Measurements from ENCODE around the gene FEZF1. TPM values are rescaled to one million over a fixed set of nuclear protein-coding genes. Genes with fewer than 3 reads are reported as not detected.

The FEZF1 gene
- total RNA-seq = not detected

DNA sequence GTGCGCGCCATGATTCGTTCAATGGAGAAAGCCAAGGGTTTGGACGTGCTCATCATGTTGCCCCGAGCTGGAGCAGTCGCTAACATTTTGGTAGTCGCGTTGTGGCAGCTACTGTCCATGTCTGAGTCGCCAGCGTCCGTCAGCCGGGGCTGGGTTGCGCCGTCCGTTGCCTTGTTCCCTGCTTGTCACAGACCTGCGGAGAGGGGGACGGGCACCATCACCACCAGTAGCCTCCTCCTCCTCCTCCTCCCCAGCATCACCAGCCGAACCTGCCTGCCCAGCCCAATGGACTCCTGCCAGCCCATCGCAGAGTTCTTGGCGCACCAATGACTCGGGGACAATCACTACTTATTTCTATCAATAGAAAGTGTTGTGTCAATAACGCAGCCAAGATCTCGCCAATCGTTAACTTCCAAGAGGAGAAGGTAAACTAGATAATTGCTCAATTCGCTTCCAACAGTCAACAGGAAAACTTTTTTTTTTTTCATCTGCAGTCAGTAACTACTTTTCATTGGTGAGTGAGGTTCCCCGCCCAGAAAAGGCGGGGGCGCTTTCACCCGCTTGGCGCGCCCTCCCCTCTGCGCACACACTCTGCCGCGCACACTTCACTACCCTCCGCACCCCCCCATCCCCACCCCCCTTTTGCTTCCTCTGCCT is at the start of gene FEZF1:
Gene FEZF1 (minus strand): TSS at position 432 of the 657 bp plus-strand sequence. CDS start 313 bp downstream, at position 119.
- no peaks in the 10 kb centered on the region for H3K4me1 Mint-ChIP-seq
- H3K4me3 Mint-ChIP-seq = no peak within 1 kb of the TSS
- H3K27ac Mint-ChIP-seq = no peak within 1 kb of the TSS
- ChIA-PET POLR2A (no interaction called here), CTCF (no interaction called here)
- H3K27me3 Mint-ChIP-seq = peaks cover 84% of the 10 kb centered on the region
- DNase-seq = no peak
- H3K9me3 Mint-ChIP-seq = no peaks in the 10 kb centered on the region
- H3K36me3 Mint-ChIP-seq (ENCODE audit: low read depth) = peaks cover 5% of the 10 kb centered on the region

DNA sequence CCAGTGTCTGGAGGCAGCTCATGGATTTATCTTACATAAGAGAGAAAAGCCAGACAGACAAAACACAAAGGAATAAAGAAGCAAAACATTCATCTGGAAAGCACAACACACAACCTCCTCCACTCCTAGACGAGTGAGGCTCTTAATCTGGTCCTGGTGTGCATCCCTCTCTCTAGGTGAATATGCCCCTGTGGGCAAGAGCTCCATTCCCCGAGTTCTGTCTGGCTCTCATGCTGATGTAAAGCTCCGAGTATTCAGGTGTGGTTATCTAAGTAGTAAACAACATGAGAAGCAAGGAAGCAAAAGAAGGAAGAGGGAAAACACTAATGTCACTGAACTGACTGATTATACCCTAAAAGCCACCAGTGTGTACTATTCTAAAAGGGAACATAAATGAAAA is 47.9 kb upstream of the FEZF1 start:
- no peak overlapping the region for H3K27ac Mint-ChIP-seq
- ChIA-PET POLR2A (no interaction called here), CTCF (no interaction called here)
- H3K27me3 Mint-ChIP-seq = no peaks in the 10 kb centered on the region
- DNase-seq = no peak
- no peaks in the 10 kb centered on the region for H3K9me3 Mint-ChIP-seq
- no peak overlapping the region for H3K4me3 Mint-ChIP-seq
- no peaks in the 10 kb centered on the region for H3K4me1 Mint-ChIP-seq
- H3K36me3 Mint-ChIP-seq (ENCODE audit: low read depth) = no peaks in the 10 kb centered on the region

DNA sequence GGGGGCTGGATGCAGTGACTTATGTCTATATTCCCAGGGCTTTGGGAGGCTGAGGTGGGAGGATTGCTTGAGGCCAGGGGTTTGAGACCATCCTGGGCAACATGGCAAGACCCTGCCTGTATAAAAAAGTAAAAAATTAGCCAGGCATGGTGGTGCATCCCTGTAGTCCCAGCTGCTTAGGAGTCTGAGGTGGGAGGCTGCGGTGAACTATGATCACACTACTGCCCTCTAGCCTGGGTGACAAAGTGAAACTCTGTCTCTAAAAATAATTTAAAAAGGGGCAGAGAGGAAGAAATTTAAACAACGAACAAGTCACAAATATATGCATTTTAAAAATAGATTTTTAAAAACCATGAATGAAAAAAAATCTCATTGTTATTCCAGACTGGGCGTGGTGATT is 46.2 kb upstream of the FEZF1 start:
- Mint-ChIP-seq H3K36me3 (ENCODE audit: low read depth) (no peaks in the 10 kb centered on the region), H3K27ac (no peak overlapping the region), H3K4me3 (no peak overlapping the region), H3K4me1 (no peaks in the 10 kb centered on the region), H3K9me3 (no peaks in the 10 kb centered on the region), H3K27me3 (no peaks in the 10 kb centered on the region)
- no peak for DNase-seq
- ChIA-PET POLR2A (no interaction called here), CTCF (no interaction called here)

DNA sequence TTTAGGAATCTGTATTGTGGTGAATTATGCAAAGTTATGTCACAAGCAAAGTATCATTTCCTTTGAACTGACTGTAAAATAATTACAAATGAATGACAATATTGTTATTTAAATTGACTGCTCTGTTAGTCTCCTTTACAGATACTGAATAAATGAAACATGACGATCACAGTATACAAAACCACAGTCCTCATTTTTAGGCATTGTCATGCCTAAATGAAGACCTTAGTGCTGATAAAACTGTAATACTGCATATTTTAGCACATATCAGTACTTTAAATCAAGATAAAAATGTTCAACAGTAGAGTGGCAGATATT is 39.7 kb upstream of the FEZF1 start:
- H3K27me3 Mint-ChIP-seq = no peaks in the 10 kb centered on the region
- no peak for DNase-seq
- H3K27ac Mint-ChIP-seq = no peak overlapping the region
- ChIA-PET CTCF (no interaction called here), POLR2A (no interaction called here)
- no peaks in the 10 kb centered on the region for H3K36me3 Mint-ChIP-seq (ENCODE audit: low read depth)
- H3K9me3 Mint-ChIP-seq = no peaks in the 10 kb centered on the region
- H3K4me3 Mint-ChIP-seq = no peak overlapping the region
- no peaks in the 10 kb centered on the region for H3K4me1 Mint-ChIP-seq

DNA sequence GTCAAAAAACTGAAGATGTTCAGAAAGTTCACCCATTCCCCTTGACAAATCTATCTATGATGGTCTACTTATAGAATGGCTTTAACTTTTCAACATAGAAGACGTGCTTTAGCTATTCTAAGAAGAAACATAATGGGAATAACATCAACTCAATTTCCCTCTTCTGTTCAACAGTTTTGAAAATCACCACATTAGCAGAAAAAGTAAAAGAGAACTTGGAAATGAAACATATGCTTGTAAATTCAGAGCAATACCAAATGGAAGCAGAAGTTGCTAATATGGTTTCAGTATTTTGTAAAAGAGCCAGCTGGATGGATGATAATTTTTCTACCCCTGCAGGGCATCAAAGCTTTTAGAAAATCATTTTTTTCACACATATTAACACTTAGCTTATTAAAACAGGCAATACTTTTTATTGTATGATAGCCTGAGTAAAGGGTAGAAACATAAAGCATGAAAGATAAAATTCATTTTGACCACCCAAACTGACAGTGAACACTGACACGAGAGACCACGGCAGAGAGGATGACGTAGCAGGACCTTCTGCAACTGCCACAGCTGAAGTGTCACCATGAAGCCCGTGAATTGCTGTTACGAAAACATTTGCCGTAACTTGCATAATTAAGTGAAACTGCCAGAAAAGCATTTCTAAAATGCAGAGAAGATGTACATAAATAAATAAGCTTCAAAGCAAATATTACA is 39.2 kb upstream of the FEZF1 start:
- POLR2A ChIA-PET = no interaction called here
- DNase-seq = no peak
- Mint-ChIP-seq H3K9me3 (no peaks in the 10 kb centered on the region), H3K36me3 (ENCODE audit: low read depth) (no peaks in the 10 kb centered on the region), H3K4me3 (no peak overlapping the region), H3K27me3 (no peaks in the 10 kb centered on the region), H3K27ac (no peak overlapping the region), H3K4me1 (no peaks in the 10 kb centered on the region)
- CTCF ChIA-PET = no interaction called here

DNA sequence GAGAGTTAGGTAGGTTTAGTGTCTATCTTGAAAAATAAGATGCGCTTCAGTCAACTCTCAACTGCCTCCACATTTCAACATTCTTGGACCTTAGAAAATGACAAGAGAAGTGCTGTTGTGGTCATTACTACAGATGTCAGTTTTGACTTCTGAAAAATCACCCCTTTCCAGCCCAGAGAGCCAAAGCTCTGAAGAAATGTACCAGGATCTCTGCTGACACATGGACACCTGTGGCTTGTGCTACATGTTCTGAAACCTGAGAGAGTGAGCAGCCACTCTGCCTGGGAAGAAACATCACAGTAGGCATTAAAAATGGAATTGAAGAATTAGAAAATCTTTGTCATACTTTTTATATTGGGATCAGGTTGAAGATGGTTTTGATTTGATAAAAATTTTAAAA is 35.9 kb upstream of the FEZF1 start:
- no peaks in the 10 kb centered on the region for H3K4me1 Mint-ChIP-seq
- H3K27ac Mint-ChIP-seq = no peak overlapping the region
- no peaks in the 10 kb centered on the region for H3K27me3 Mint-ChIP-seq
- no peaks in the 10 kb centered on the region for H3K9me3 Mint-ChIP-seq
- H3K36me3 Mint-ChIP-seq (ENCODE audit: low read depth) = no peaks in the 10 kb centered on the region
- DNase-seq = no peak
- ChIA-PET CTCF (no interaction called here), POLR2A (no interaction called here)
- H3K4me3 Mint-ChIP-seq = no peak overlapping the region

DNA sequence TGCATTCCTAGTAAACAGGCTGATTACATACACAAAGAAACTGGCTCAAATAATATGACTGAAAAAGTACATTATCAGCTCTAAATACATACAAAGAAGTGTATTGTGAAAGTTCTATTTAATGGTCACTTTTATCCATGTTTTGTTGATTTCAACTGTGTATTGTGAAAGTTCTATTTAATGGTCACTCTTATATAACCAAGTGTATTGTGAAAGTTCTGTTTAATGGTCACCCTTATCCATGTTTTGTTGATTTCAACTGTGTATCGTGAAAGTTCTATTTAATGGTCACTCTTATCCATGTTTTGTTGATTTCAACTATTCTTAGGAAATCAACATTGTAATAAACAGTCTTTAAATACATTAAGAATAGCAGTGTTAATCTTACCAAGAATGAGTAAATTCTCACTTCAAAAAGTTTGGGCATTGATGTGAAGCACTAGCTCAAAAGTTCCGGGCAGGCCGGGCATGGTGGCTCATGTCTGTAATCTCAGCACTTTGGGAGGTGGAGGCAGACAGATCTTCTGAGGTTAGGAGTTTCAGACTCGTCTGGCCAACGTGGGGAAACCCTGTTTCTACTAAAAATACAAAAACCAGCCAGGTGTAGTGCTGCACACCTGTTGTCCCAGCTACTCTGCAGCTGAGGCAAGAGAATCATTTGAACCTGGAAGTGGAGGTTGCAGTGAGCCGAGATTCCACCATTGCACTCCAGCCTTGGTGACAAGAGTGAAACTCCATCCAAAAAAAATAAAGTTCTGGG is 34.8 kb upstream of the FEZF1 start:
- no peak for DNase-seq
- no peak overlapping the region for H3K4me3 Mint-ChIP-seq
- H3K9me3 Mint-ChIP-seq = no peaks in the 10 kb centered on the region
- no peak overlapping the region for H3K27ac Mint-ChIP-seq
- H3K36me3 Mint-ChIP-seq (ENCODE audit: low read depth) = no peaks in the 10 kb centered on the region
- ChIA-PET POLR2A (no interaction called here), CTCF (no interaction called here)
- H3K27me3 Mint-ChIP-seq = no peaks in the 10 kb centered on the region
- no peaks in the 10 kb centered on the region for H3K4me1 Mint-ChIP-seq

DNA sequence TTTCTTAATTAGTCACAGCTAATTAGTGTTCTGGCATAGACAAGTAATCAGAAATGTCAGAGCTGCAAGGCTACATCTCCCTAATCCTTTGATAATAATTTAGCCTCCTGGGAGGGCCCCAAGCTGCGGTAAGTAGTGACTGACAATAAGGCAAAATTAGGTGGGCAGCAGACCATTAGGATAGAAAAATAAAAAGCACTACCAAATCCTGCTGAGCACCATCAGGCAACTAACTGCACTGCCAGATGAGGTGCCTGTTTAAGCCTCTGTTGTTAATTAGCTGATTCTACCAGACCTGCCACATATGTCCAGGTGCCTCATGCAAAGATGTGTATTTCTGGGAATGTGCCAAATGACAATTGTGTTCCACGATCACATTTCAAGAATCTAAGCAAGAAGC is 32.5 kb upstream of the FEZF1 start:
- Mint-ChIP-seq H3K27me3 (no peaks in the 10 kb centered on the region), H3K36me3 (ENCODE audit: low read depth) (no peaks in the 10 kb centered on the region), H3K27ac (no peak overlapping the region), H3K4me1 (no peaks in the 10 kb centered on the region), H3K9me3 (no peaks in the 10 kb centered on the region), H3K4me3 (no peak overlapping the region)
- CTCF ChIA-PET = no interaction called here
- DNase-seq = no peak
- POLR2A ChIA-PET = no interaction called here

DNA sequence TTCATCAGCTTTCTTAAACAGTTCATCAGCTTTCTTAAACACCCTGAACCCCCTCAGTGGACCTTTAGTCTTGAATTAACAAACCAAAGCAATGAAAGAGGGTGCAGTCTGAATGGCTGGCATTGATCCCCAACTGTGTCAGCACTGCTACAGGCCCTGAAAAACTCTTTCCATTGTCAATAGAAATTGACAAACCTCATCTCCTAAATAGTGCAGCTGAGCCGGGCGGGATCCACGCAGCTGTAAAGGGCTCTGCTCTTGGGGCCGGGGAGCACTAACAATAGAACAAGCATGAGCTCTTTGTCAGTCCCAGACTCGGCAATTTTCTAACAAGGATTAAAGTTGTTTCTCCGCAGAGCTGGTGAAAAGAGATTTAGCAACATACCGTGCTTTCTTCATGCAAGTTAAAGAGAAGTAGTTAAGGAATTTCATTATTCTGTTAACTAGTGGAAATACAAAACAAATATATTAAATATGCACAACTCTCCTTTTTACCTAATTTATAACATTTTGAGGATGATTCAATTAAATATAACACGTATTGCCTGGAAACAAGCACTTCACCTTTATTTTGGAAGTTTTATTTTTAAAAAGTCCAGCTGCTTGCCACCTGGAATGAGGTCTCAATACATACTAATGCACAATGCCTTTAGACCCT is 24.7 kb upstream of the FEZF1 start:
- Mint-ChIP-seq H3K27me3 (no peaks in the 10 kb centered on the region), H3K4me1 (no peaks in the 10 kb centered on the region), H3K9me3 (no peaks in the 10 kb centered on the region), H3K36me3 (ENCODE audit: low read depth) (no peaks in the 10 kb centered on the region), H3K4me3 (no peak overlapping the region), H3K27ac (no peak overlapping the region)
- ChIA-PET POLR2A (no interaction called here), CTCF (no interaction called here)
- no peak for DNase-seq

DNA sequence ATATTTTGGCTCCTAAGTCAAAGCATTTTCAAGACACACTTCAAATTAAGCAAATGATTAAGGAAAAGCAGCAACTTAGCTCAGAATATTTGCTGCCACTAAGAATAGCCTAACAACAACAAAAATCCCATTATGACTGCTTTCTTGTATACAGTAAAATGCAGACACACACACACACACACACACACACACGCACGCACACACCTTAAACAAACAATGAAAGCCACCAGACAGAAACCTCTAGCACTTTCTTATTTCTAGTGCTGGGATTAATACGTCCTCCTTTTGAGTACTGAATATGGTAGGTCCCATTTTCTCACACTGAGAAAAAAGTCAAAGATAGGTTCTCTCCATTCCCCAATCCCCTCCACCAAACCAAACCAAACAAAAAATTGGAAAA is 23.4 kb upstream of the FEZF1 start:
- DNase-seq = no peak
- Mint-ChIP-seq H3K36me3 (ENCODE audit: low read depth) (no peaks in the 10 kb centered on the region), H3K4me1 (no peaks in the 10 kb centered on the region), H3K9me3 (no peaks in the 10 kb centered on the region), H3K27me3 (no peaks in the 10 kb centered on the region), H3K27ac (no peak overlapping the region), H3K4me3 (no peak overlapping the region)
- POLR2A ChIA-PET = no interaction called here
- CTCF ChIA-PET = no interaction called here

DNA sequence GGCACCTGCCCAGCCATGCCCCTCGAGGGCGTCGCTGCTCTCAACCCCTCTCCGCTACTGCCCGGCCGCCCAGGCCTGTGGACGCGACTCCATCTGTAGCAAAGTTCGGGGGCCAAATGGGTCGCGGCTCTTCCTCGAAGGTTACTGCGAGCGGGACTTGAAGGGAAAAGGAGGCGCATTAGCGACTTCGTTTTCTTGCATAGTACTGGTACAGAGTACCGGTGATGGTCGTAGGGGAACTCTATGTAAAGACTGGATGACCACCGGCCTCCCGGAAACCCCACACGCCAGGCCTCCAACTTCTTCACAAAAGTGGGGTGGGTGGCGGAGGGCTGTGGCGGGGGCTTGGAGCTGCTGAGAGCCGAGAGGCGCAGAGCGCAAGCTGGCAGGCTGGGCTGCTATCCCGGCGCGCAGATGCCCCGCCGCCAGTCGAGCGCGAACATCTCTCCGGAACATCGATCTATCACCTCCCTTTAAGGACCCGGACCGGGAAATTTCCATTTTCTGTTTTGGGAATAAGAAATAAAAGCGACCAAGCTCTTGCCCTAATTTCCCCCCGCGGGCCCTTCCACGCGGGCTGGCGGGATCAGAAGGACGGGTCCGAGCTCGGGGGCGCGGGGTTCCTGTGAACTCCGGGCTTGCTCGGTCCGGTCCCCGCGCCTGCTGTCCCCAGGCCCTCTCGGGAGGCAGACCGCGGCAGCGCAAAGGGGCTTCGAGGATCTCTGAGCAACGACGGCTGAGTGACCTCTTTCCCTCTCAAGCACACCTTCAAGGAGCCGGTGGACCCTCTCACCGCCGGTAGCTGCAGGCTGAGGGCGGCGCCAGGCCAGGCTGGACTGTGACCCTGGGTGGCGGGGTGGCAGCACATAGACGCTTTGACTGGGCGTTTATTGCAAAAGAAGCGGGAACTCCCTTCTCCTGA is 12.2 kb upstream of the FEZF1 start:
- CTCF ChIA-PET = no interaction called here
- Mint-ChIP-seq H3K4me1 (no peaks in the 10 kb centered on the region), H3K9me3 (no peaks in the 10 kb centered on the region), H3K4me3 (no peak overlapping the region), H3K27ac (no peak overlapping the region), H3K36me3 (ENCODE audit: low read depth) (no peaks in the 10 kb centered on the region), H3K27me3 (peaks cover 52% of the 10 kb centered on the region)
- POLR2A ChIA-PET = no interaction called here
- no peak for DNase-seq

DNA sequence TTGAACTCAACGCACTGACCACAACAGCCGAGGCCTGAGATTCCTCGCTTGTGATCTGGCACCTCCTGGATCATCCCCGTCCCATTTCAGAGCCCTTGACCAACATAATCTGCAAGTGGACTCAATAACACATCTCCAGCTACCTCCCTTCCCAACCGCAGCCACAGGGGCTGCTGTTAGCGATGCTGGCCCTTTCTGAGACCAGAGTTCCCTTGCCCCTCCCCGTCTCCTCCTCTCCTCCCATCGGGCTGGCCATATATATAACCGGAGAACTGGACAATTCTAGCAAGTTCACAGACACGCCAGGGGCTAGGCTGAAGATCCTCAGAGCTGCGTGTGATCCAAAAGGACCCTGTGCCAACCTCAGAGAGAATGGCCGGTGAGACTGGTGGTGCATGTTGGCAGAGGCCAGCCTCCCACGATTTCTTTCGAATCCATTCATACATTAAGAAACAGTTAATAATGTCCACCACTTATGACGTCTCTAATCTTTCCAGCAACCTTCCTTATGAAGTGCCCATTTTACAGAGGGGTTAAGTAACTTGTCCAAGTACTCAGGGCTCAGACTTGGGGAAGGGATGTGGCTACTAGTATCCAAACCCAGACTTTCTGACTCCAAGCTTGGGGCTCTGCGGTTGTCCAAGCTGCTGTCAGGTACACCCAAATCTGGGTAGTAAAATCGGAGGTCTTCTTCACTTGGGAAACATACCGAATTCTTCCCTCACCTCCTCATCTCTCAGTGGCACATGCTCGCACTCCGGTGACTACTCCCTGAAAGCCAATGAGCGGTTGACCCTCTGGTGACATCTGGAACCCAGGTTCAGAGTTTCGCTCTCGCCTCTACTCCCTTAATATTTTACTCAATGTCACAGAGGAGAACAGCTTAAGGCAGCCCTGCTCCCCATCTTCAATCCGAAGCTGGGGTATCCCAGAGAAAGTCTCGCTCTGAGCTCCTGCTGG is 11.2 kb upstream of the FEZF1 start:
- Mint-ChIP-seq H3K9me3 (no peaks in the 10 kb centered on the region), H3K4me3 (no peak overlapping the region), H3K36me3 (ENCODE audit: low read depth) (peaks cover 6% of the 10 kb centered on the region), H3K4me1 (no peaks in the 10 kb centered on the region), H3K27me3 (peaks cover 58% of the 10 kb centered on the region), H3K27ac (no peak overlapping the region)
- ChIA-PET CTCF (no interaction called here), POLR2A (no interaction called here)
- DNase-seq = no peak
